Pancreas (tissue), 10 donors: ENCODE measurements around the gene SVEP1. TPM values are rescaled to one million over a fixed set of nuclear protein-coding genes. Genes with fewer than 3 reads are reported as not detected.
"Not testable (repeated sequence)": the region's sequence is repeated elsewhere in the genome, so short reads cannot be mapped to it uniquely, and the experiment has no call there.

ENCODE experiments used
- ATAC-seq, 4 donors: fragments of 200-7000 bp; cut with Tn5 transposase; one replicate each; pipeline versions ENCODE4 v1.8.0 to v1.9.1; 2020; ENCODE audit warnings: mild to moderate bottlenecking in 4 of 4, moderate library complexity in 4 of 4
- DNase-seq, 6 donors: peaks; one replicate each; pipeline ENCODE4 v3.0.0-alpha.2; 2020
- FAIRE-seq: peaks from 2 replicates; lab custom pipeline; 2012; peaks lifted over from hg19 to GRCh38; lab: Jason Lieb, UNC
- H3K27ac ChIP-seq, 4 donors: fragments of 200-600 bp; sonication (generic); 1 replicate in 3 of 4; 2 replicates in 1 of 4; pipeline versions ENCODE4 v1.5.0 to v1.8.0; 2020
- H3K27me3 ChIP-seq, 4 donors: fragments of 200-600 bp; one replicate each; pipeline ENCODE4 v1.8.0; 2021
- H3K36me3 ChIP-seq, 3 donors: fragments of 200-600 bp; sonication (generic) in 1 of 3; one replicate each; pipeline versions ENCODE4 v1.5.0 to v1.8.0; 2020 to 2021
- H3K4me1 ChIP-seq, 3 donors: fragments of 200-600 bp; one replicate each; pipeline ENCODE4 v1.8.0; 2021
- H3K4me3 ChIP-seq, 4 donors: fragments of 200-600 bp; sonication (generic) in 2 of 4; one replicate each; pipeline versions ENCODE4 v1.5.0 to v1.8.0; 2020 to 2021
- H3K9me3 ChIP-seq, 4 donors: fragments of 200-600 bp; one replicate each; pipeline ENCODE4 v1.8.0; 2021
- CTCF ChIP-seq, 4 donors: fragments of 200-600 bp; sonication (generic) in 3 of 4; IDR thresholded peaks; one replicate each; pipeline versions ENCODE4 v1.5.0 to v1.8.0; 2021; ENCODE audit warnings: antibody characterized with exemption in 4 of 4
- WGBS, 2 donors: extraction: QIAGEN DNeasy Blood & Tissue Kit; methylation state at CpG; one replicate each; pipeline ENCODE4 v1.1.7; 2013; 5-methylcytosine and 5-hydroxymethylcytosine counted together
- intact Hi-C, 3 donors: fragments of 100-400 bp; cut with DNase I; formaldehyde crosslinking; loops; one replicate each; pipeline versions ENCODE4 v1.11.1 to v1.14.2; 2022
- polyA plus RNA-seq, 2 donors: library from polyadenylated mRNA; stranded (reverse); fragments of 200-250 nt; gene quantifications; one replicate each; pipeline ENCODE4 v1.2.3, GENCODE V29; 2013
- total RNA-seq, 6 donors: library from RNA; stranded (reverse); fragmentation: NEBNext Ultra II Directional in 4 of 6; extraction: Animal tissue kit (Norgen Biotek cat#: 25700) in 4 of 6; gene quantifications; one replicate each; pipeline versions ENCODE4 v1.2.1 to v1.2.4, GENCODE V29; 2021 to 2023
- donor health status: healthy with polysubstance abuse.
- donor health status: DM: no; HTN: no; CAD: no; lungs with moderate emphysema.
- donor health status: DM: no; HTN: no; CAD: no.
- donor health status: control.
- donor health status: control.
- donor health status: Bipolar disorder and iron deficiency.
- donor health status: DM: yes; HTN: yes; CAD: no.
- donor health status: DM: no; HTN: no; CAD: no.
- donor health status: DM: no; HTN: no; CAD: no.
- donor health status: DM: yes; HTN: yes; CAD: no.

Gene SVEP1
- total and polyA plus RNA-seq, 8 donors: 0.96 to 12.8 (median 4.3) TPM

- H3K27me3 ChIP-seq: no peaks in the 10 kb centered on the region
- H3K27ac ChIP-seq: no peak overlapping the region
- DNase-seq (no peak), ATAC-seq (no peak), FAIRE-seq (no peak)
- intact Hi-C loops: no loop called here
- no peaks in the 10 kb centered on the region for H3K9me3 ChIP-seq
- no peak overlapping the region for H3K4me3 ChIP-seq
- no peaks in the 10 kb centered on the region for H3K4me1 ChIP-seq
- no peak for TF ChIP-seq CTCF (IDR thresholded peaks at IDR 0.05)
- H3K36me3 ChIP-seq: no peaks in the 10 kb centered on the region
- 63 to 66% methylated on average over 9 of the region's 9 CpGs for WGBS, 2 donors
These were observed 46.5 kb downstream of the SVEP1 start for GRCh38 chr9:110532908-110533665.

GRCh38 chr9:110531776-110532175 is 47.8 kb downstream of the SVEP1 start:
- Histone ChIP-seq H3K27ac (no peak overlapping the region), H3K9me3 (no peaks in the 10 kb centered on the region), H3K4me3 (no peak overlapping the region), H3K27me3 (no peaks in the 10 kb centered on the region), H3K4me1 (no peaks in the 10 kb centered on the region), H3K36me3 (no peaks in the 10 kb centered on the region)
- intact Hi-C loops: no loop called here
- no peak for ATAC-seq
- no peak for DNase-seq
- no peak for FAIRE-seq
- TF ChIP-seq CTCF (IDR thresholded peaks at IDR 0.05): no peak

GRCh38 chr9:110531241-110531640 is 48.3 kb downstream of the SVEP1 start:
- ATAC-seq, intact Hi-C loops: not testable (repeated sequence)
- 50 to 52% methylated on average over 1 of the region's 1 CpG for WGBS, 2 donors

GRCh38 chr9:110528645-110529044 is 50.9 kb downstream of the SVEP1 start:
- Histone ChIP-seq H3K36me3 (no peaks in the 10 kb centered on the region), H3K27ac (no peak overlapping the region), H3K9me3 (no peaks in the 10 kb centered on the region), H3K27me3 (no peaks in the 10 kb centered on the region), H3K4me1 (no peaks in the 10 kb centered on the region), H3K4me3 (no peak overlapping the region)
- DNase-seq (no peak), ATAC-seq (no peak), FAIRE-seq (peak; percentile 59)
- intact Hi-C loops: no loop called here
- TF ChIP-seq CTCF (IDR thresholded peaks at IDR 0.05): no peak

More at GRCh38 chr9:110531241-110531640, 48.3 kb downstream of the SVEP1 start:
- not testable (repeated sequence) for H3K27me3 ChIP-seq, FAIRE-seq, H3K4me3 ChIP-seq, H3K36me3 ChIP-seq, H3K27ac ChIP-seq, DNase-seq, H3K4me1 ChIP-seq, H3K9me3 ChIP-seq

- H3K9me3 ChIP-seq: no peaks in the 10 kb centered on the region
- H3K4me1 ChIP-seq: no peaks in the 10 kb centered on the region
- intact Hi-C loops: no loop called here
- no peak for FAIRE-seq
- H3K27ac ChIP-seq: no peak overlapping the region
- no peak for ATAC-seq
- no peak for DNase-seq
- no peaks in the 10 kb centered on the region for H3K36me3 ChIP-seq
- 47 to 63% methylated on average over 1 of the region's 1 CpG for WGBS, 2 donors
- no peak overlapping the region for H3K4me3 ChIP-seq
- no peaks in the 10 kb centered on the region for H3K27me3 ChIP-seq
- no peak for TF ChIP-seq CTCF (IDR thresholded peaks at IDR 0.05)
These were observed 53.1 kb downstream of the SVEP1 start for GRCh38 chr9:110526426-110526825.
